Thyroid gland (tissue), 4 donors: ENCODE measurements around the gene NUDCD2. TPM values are rescaled to one million over a fixed set of nuclear protein-coding genes. Genes with fewer than 3 reads are reported as not detected.

Source experiments
- DNase-seq, 2 donors: peaks; one replicate each; pipeline ENCODE4 v3.0.0-alpha.2; 2019
- H3K27ac ChIP-seq, 3 donors: fragments of 200-600 bp; sonication (generic); 1 replicate in 2 of 3; 2 replicates in 1 of 3; pipeline ENCODE4 v1.5.1; 2016 to 2019; ENCODE audit warnings: mild to moderate bottlenecking in 1 of 3, moderate library complexity in 1 of 3
- H3K27me3 ChIP-seq: fragments of 200-600 bp; sonication (generic); one replicate; pipeline ENCODE4 v1.5.1; 2019
- H3K36me3 ChIP-seq, 2 donors: fragments of 200-600 bp; sonication (generic); one replicate each; pipeline ENCODE4 v1.5.1; 2016 to 2019
- H3K4me1 ChIP-seq, 2 donors: fragments of 200-600 bp; sonication (generic); one replicate each; pipeline ENCODE4 v1.5.1; 2017 to 2019
- H3K4me3 ChIP-seq, 3 donors: fragments of 200-600 bp; sonication (generic); replicated peaks in 1 of 3; 1 replicate in 2 of 3; 2 replicates in 1 of 3; pipeline ENCODE4 v1.5.1; 2016; ENCODE audit warnings: mild to moderate bottlenecking in 1 of 3
- H3K9me3 ChIP-seq: fragments of 200-600 bp; sonication (generic); one replicate; pipeline ENCODE4 v1.5.1; 2017
- CTCF ChIP-seq, 6 experiments: fragments of 200-600 bp in 3 of 6; fragments of 450-650 bp in 3 of 6; sonication (generic) in 3 of 6; IDR thresholded peaks; one replicate each; pipeline ENCODE4 v1.5.1; 2016 to 2019; ENCODE audit warnings: antibody characterized with exemption in 6 of 6, mild to moderate bottlenecking in 2 of 6, inconsistent platforms in 1 of 6, moderate library complexity in 1 of 6
- POLR2A ChIP-seq, 2 donors: fragments of 450-650 bp; IDR thresholded peaks; one replicate each; pipeline ENCODE4 v1.6.1; 2017; ENCODE audit warnings: antibody characterized with exemption in 2 of 2, mild to moderate bottlenecking in 2 of 2, moderate library complexity in 1 of 2
- WGBS, 2 donors: methylation state at CpG; one replicate each; pipeline ENCODE4 v1.1.5; 2017; 5-methylcytosine and 5-hydroxymethylcytosine counted together
- intact Hi-C: fragments of 100-400 bp; cut with DNase I; formaldehyde crosslinking; loops from one replicate; pipeline ENCODE4 v1.15.1; 2023
- total RNA-seq, 4 donors: library from RNA; depleted of rRNA; stranded (reverse); fragments of >200 nt; gene quantifications; one replicate each; pipeline ENCODE4 v1.2.3, GENCODE V29; 2016

Gene NUDCD2
- total RNA-seq, 4 donors from 2014 or later = 7.0 to 19.5 (median 14.8) TPM

DNA sequence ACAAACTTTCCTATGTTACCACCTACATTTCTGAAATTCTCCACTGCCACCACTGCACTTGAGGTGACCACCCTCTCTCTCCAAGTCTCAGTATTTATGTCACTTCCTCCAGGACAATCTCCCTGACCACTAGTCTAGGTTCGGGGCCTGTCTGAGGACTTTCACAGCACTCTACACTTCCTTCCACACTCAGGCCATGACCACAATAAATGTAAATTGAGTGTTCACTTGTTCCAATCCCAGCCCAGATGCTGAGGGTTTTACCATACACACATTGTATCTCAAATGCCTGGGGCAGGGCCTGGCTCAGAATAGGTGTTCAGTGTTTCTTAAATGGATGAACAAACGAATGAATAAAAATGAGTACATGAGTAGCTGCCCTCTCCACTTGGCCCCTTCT, 49.4 kb downstream of the NUDCD2 start:
- TF ChIP-seq POLR2A (IDR thresholded peaks at IDR 0.05) = no peak
- TF ChIP-seq CTCF (IDR thresholded peaks at IDR 0.05) = no peak
- intact Hi-C loops = no loop called here
- WGBS, 2 donors = 72 to 82% methylated on average over 2 of the region's 2 CpGs
- H3K4me1 ChIP-seq = no peaks in the 10 kb centered on the region
- H3K27ac ChIP-seq = no peak overlapping the region
- no peak overlapping the region for H3K4me3 ChIP-seq
- H3K36me3 ChIP-seq = no peaks in the 10 kb centered on the region
- no peaks in the 10 kb centered on the region for H3K27me3 ChIP-seq
- DNase-seq = no peak
- no peaks in the 10 kb centered on the region for H3K9me3 ChIP-seq

DNA sequence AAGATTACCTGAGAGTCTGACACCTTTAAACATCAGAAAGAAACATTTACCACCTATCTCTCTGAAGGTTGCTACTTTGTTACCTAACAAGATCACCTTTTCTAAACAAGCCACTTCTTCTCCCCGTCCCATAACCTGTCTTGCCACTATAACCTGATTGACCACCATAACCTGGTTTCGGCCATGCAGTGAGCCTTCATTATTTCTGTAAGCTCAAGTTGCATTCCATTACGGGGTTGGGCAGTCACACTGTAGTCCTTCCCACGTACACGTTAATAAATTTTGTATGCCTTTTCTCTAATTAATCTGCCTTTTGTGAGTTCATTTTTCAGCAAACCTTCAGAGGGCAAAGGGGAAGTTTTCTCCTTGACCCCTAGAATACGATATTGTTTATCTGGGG, 50.5 kb downstream of the NUDCD2 start:
- TF ChIP-seq CTCF (IDR thresholded peaks at IDR 0.05) (no peak), POLR2A (IDR thresholded peaks at IDR 0.05) (no peak)
- DNase-seq = no peak
- WGBS, 2 donors = 55 to 59% methylated on average over 6 of the region's 6 CpGs

DNA sequence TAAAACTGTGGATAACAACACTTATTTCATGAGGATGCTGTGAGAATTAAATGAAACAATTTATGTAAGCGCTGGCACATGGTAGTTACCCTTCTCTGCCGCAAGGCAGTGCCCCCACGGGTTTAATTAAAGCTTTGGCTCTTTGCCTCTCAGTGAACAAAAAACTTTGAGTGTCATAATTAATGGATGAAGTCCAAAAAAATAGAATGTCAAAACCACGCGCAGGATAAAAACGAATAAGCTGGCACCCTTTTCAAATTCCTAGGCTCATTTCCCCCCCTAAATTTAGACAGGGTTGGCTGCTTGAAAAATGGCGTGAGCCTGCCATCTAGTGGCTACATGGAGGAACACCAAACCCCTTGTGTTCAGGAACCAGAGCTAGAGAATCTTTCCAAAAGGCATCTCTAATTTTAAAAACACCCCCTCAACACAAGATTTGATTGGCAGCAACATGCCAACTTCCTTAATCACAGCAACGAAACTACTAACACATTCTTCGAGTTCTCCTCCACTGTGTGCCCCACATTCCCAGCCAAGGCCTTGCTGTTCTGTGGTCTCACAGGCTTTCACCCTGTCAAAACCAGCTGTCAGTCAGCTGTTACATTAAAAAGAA, 51.5 kb downstream of the NUDCD2 start:
- intact Hi-C loops = loop anchor here (10.0 kb wide), 1 partner anchor 94 kb away; no protein-coding TSS in a partner anchor
- no peak overlapping the region for H3K27ac ChIP-seq
- no peak overlapping the region for H3K4me3 ChIP-seq
- H3K36me3 ChIP-seq = no peaks in the 10 kb centered on the region
- H3K9me3 ChIP-seq = no peaks in the 10 kb centered on the region
- H3K4me1 ChIP-seq = no peaks in the 10 kb centered on the region
- TF ChIP-seq POLR2A (IDR thresholded peaks at IDR 0.05) (no peak), CTCF (IDR thresholded peaks at IDR 0.05) (peak; percentile 77 to 93 (median 82))
- no peaks in the 10 kb centered on the region for H3K27me3 ChIP-seq
- peak; percentile 48 to 66 for DNase-seq
- 13 to 14% methylated on average over 9 of the region's 9 CpGs for whole genome bisulfite sequencing, 2 donors

More for the DNA sequence above, 50.5 kb downstream of the NUDCD2 start:
- Histone ChIP-seq H3K9me3 (no peaks in the 10 kb centered on the region), H3K4me1 (no peaks in the 10 kb centered on the region), H3K4me3 (no peak overlapping the region), H3K27me3 (no peaks in the 10 kb centered on the region), H3K36me3 (no peaks in the 10 kb centered on the region), H3K27ac (no peak overlapping the region)
- intact Hi-C loops = loop anchor here (10.0 kb wide), 1 partner anchor 95 kb away; no protein-coding TSS in a partner anchor

DNA sequence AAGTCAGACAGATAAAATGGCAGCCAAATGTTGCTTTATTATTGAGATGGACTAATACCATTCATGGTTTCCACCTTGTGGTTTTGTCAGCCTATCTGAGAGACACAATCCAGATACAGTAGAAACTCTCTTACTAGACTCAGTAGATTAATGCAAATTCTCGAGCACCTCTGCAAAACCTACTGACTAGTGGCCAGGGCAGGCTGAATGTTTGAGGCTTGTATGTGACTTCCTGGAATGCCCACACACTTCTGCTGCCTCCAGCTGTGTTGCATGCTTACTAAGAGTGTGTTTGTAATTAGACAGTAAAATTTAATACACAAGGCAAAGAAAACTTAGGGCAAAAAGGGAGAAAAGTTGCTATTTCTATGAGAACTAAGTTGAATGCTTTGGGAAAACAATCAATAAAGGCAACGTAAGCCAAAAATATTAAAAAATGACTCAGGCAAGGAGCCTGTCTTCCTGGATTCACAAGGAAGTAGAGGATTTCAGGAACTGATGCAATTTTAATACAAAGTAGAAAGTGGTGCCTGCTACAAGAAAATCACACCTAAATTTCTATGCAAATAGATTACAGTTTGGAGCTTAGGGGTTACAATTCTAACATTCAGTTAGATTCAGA, 52.8 kb downstream of the NUDCD2 start:
- TF ChIP-seq CTCF (IDR thresholded peaks at IDR 0.05) = no peak
- no peak for TF ChIP-seq POLR2A (IDR thresholded peaks at IDR 0.05)
- WGBS, 2 donors = 70 to 73% methylated on average over 2 of the region's 2 CpGs
- H3K36me3 ChIP-seq = no peaks in the 10 kb centered on the region
- no peaks in the 10 kb centered on the region for H3K27me3 ChIP-seq
- no peaks in the 10 kb centered on the region for H3K4me1 ChIP-seq
- intact Hi-C loops = loop anchor here (10.0 kb wide), 1 partner anchor 92 kb away; no protein-coding TSS in a partner anchor
- H3K9me3 ChIP-seq = no peaks in the 10 kb centered on the region
- no peak for DNase-seq
- H3K4me3 ChIP-seq = no peak overlapping the region
- no peak overlapping the region for H3K27ac ChIP-seq
